Right lobe of liver (tissue), 4 donors: ENCODE measurements around the gene ZSCAN21.

Experiments
- CTCF ChIP-seq, 4 donors: fragments of 200-600 bp in 3 of 4; fragments of 450-650 bp in 1 of 4; IDR thresholded peaks; one replicate each; pipeline versions ENCODE4 v1.5.1 to v1.8.0; 2016 to 2022; ENCODE audit warnings: antibody characterized with exemption in 4 of 4, mild to moderate bottlenecking in 2 of 4
- POLR2A ChIP-seq: fragments of 450-650 bp; IDR thresholded peaks from one replicate; pipeline ENCODE4 v1.6.1; 2017; ENCODE audit warnings: antibody characterized with exemption, mild to moderate bottlenecking
- donor health status: DM: no; HTN: no; CAD: no.
- donor health status: DM: no; HTN: no; CAD: no.
- donor health status: DM: no; HTN: yes; CAD: no.

DNA sequence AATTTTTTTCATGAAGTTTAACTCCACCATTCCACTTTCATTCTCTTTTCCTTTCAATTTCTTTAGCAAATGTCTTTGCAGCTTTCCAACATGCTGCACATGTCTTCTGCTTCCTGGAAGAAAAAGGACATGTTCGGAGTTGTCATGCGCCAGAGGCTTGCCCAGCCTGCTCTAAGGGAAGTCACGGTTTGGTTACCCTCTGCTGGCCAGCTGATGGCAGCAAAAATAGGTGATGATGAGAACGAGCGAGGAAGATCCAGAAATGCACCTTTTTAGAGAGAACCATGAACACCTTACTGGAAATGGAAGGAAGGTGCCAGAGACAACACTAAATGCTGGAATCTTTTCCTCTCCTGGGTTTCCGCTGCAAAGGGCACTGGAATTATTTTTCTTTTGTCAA lies 4.9 kb upstream of the ZSCAN21 start:
- TF ChIP-seq POLR2A (no peak), CTCF (IDR thresholded peaks at IDR 0.05) (peak; percentile 39 to 59 (median 48))
